K562 (cell line): Measurements from ENCODE around the gene CCL13.

Source experiments
- CBX1 ChIP-seq: sonication (generic); IDR thresholded peaks from 2 replicates; pipeline ENCODE4 v1.6.1; 2016; ENCODE audit warnings: antibody characterized with exemption, low read depth, mild to moderate bottlenecking
- GATA2 ChIP-seq: sonication (generic); formaldehyde crosslinking; IDR thresholded peaks from 2 replicates; pipeline ENCODE4 v1.4.0; 2020; ENCODE audit warnings: mild to moderate bottlenecking, missing genetic modification reagents
- JUNB ChIP-seq: fragments of 450-650 bp; formaldehyde crosslinking; conservative IDR thresholded peaks from 2 replicates; pipeline ENCODE4 v1.4.0; 2020; ENCODE audit warnings: mild to moderate bottlenecking
- MAZ ChIP-seq, 2 experiments: fragments of 450-650 bp in 1 of 2; sonication (generic) in 1 of 2; formaldehyde crosslinking; IDR thresholded peaks in 1 of 2; conservative IDR thresholded peaks in 1 of 2; 2 replicates each; pipeline versions ENCODE4 v1.4.0 to v1.5.0; 2020; ENCODE audit warnings: mild to moderate bottlenecking in 1 of 2, missing genetic modification reagents in 1 of 2
- MTA3 ChIP-seq: fragments of 450-650 bp; formaldehyde crosslinking; IDR thresholded peaks from 2 replicates; pipeline ENCODE4 v1.6.1; 2017; ENCODE audit warnings: mild to moderate bottlenecking, borderline replicate concordance
- SRSF1 ChIP-seq: fragments of 200-400 bp; formaldehyde crosslinking; IDR thresholded peaks from 2 replicates; pipeline ENCODE4 v1.6.1; 2017; ENCODE audit warnings: mild to moderate bottlenecking, low read depth, low read length, moderate library complexity
- ZKSCAN8 ChIP-seq: fragments of 200-800 bp; sonication (Bioruptor generic); IDR thresholded peaks from 2 replicates; pipeline ENCODE4 v1.6.1; 2016; ENCODE audit warnings: missing genetic modification characterization, missing compliant biosample characterization
- TF ChIP-seq, protein P1 (sequence below), 3 experiments: IDR thresholded peaks in 2 of 3; conservative IDR thresholded peaks in 1 of 3; 2 replicates each; pipeline ENCODE4 v1.5.1; 2011 to 2012; ENCODE audit warnings: low read length in 3 of 3, mild to moderate bottlenecking in 3 of 3, control low read depth in 2 of 3, improper control_type of control experiment in 1 of 3, inconsistent platforms in 1 of 3, low read depth in 1 of 3, mixed read lengths in 1 of 3, moderate library complexity in 1 of 3; ENCODE audit not compliant: insufficient read depth in 2 of 3

DNA sequence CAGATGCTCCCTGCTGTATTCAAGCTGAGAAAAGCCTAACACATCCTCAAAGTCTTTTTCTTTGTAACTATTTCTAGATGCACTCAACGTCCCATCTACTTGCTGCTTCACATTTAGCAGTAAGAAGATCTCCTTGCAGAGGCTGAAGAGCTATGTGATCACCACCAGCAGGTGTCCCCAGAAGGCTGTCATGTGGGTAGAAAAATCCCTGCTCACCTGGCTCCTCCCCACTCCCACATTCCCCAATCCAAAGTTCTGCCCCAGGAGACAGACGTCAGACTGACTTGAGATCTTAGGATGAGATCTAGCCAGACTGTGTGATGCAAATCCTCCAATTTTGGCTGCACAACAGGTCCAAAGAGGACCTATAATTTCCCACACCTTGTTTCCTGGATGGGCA is 1.1 kb downstream of the CCL13 start:
- TF ChIP-seq SRSF1 (no peak), GATA2 (CRISPR knock-in tag) (no peak), MAZ (CRISPR knock-in tag; conservative IDR thresholded peaks at IDR 0.05 in 1 of 2, IDR thresholded peaks at IDR 0.05 in 1 of 2) (no peak), JUNB (CRISPR knock-in tag) (no peak), CBX1 (no peak), ZKSCAN8 (no peak), MTA3 (no peak)
- TF ChIP-seq, protein P1, sequence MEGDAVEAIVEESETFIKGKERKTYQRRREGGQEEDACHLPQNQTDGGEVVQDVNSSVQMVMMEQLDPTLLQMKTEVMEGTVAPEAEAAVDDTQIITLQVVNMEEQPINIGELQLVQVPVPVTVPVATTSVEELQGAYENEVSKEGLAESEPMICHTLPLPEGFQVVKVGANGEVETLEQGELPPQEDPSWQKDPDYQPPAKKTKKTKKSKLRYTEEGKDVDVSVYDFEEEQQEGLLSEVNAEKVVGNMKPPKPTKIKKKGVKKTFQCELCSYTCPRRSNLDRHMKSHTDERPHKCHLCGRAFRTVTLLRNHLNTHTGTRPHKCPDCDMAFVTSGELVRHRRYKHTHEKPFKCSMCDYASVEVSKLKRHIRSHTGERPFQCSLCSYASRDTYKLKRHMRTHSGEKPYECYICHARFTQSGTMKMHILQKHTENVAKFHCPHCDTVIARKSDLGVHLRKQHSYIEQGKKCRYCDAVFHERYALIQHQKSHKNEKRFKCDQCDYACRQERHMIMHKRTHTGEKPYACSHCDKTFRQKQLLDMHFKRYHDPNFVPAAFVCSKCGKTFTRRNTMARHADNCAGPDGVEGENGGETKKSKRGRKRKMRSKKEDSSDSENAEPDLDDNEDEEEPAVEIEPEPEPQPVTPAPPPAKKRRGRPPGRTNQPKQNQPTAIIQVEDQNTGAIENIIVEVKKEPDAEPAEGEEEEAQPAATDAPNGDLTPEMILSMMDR (IDR thresholded peaks at IDR 0.05 in 2 of 3, conservative IDR thresholded peaks at IDR 0.05 in 1 of 3; ENCODE audit: insufficient read depth in 2 of 3, low read depth in 1 of 3, low read length in 3 of 3), result peak in 1 of 3 experiments; percentile 21; a peak in 1 of 6 replicates
